Measurements from ENCODE around the gene SEMA4D.

The SEMA4D gene

DNA sequence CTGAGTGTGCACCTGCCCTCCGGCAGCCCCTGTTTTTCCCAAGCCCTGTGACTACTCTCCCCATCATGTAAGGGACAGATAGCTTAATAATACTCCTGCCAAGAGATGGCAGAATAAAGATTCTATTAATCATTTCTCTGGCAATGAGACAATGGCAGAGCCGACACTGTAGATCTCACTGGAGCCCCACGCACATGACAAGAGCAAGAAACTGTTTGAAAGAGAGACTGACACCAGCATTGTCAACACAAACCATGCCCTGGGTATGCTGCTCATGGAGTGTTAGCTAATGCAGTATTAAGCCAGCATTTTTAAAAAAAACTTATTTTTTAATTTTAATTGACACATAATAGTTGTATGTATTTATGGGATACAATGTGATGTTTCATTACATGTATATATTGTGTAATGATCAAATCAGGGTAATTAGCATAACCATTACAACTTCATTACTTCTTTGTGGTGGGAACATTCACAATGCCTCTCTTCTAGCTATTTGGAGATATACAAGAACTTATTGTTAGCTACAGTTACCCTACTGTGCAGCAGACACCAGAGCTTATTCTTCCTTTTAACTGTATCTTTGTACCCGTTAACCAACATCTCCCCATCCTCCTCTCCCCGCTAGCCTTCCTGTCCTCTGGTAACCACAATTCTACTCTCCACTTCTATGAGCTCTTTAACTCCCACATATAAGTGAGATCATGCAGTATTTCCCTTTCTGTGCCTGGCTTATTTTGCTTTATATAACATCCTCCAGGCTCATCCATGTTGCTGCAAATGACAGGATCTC, 31.5 kb upstream of the SEMA4D start:
- no peak for DNase-seq (ENCODE audit: low read depth in 1 of 2, low spot score in 1 of 2)

DNA sequence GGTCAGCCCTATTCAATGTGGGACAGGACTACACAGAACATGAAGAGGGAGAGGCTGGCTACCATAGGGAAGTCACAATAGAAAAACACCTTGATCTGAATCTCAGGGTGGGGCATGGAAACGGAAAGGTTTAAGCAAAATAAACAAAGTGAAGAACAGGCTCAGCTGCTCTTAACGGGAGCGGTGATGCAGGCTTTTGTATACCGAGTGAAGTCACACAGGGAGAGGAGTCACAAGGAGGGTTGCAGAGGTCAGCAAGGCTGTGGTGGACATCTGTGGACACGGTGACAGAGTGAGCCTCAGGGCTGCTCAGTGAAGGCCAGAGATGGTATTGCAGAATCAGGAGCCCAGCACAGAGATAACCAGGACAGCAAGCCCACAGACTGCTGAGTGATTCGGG, 30.6 kb upstream of the SEMA4D start:
- DNase-seq (ENCODE audit: low read depth in 1 of 2, low spot score in 1 of 2) = no peak

- no peak for DNase-seq (ENCODE audit: low read depth in 1 of 2, low spot score in 1 of 2)
Observed at GRCh38 chr9:89528131-89528530, 30.2 kb upstream of the SEMA4D start.

DNA sequence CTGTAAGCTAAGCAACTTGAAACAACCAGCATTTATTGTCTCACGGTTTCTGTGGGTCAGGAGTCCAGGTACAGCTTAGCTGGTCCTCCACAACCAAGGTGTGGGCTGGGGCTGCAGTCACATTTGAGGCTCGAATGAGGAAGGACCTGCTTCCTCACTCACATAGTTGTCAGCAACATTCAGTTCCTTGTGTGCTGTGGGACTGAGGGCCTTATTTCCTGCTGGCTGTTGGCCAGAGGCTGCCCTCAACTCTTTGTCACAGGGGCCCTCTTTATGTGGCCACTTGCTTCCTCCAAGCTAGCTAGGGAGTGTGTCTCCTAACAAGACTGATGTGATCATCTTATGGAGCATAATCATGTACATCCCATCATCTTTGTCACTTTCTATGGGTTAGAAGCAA, 29.2 kb upstream of the SEMA4D start:
- no peak for DNase-seq (ENCODE audit: low read depth in 1 of 2, low spot score in 1 of 2)

GRCh38 chr9:89526667-89527066, 28.8 kb upstream of the SEMA4D start:
- DNase-seq (ENCODE audit: low read depth in 1 of 2, low spot score in 1 of 2) = no peak

DNA sequence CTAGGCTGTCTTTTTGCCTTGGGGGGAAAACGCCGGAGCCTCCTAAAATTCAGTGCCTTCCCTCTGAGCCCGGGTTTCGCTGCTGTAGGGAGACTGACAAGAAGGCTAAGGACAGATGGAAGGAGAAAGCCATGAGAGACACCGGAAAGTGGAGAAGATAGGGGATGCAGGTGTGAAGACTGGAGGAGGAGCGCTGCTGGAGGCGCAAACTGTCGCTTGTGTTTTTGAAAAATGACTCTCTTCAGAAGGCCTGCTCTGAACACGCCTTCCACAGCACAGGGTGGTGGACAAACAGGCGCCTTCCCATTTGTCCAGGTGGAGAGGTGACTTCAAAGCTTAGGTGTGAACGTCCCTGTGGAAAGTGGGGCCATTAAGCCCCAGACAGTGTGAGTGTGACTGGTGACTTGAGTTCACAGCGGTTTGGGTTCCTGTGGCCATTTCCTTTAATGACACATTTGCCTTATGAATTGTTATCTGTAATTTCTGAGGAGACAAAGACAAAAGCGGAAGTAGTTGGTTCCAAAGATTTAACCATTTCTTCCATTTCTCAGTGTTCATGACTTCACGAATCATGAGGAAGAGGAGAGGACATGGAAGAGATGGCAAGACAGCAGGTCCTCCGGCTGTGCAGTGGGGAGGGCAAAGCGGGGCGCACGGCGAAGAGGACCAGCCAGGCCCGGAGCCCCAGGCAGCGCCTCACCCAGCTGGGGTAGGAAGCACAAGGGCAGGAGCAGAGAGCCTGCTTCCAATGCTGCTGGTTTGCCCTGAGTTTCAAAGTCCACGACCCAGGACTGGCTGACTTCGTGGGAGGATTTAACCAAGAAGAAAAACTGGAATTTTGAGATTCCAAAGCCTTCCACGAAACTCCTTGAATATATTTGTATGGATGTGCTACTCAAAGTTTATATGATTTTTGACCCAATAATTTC, 27.8 kb upstream of the SEMA4D start:
- no peak for DNase-seq (ENCODE audit: low read depth in 1 of 2, low spot score in 1 of 2)

- DNase-seq (ENCODE audit: low read depth in 1 of 2, low spot score in 1 of 2) = no peak
Observed at GRCh38 chr9:89524963-89525362, 27.1 kb upstream of the SEMA4D start.

- DNase-seq (ENCODE audit: low read depth in 1 of 2, low spot score in 1 of 2) = no peak
Observed at GRCh38 chr9:89523948-89524347, 26.0 kb upstream of the SEMA4D start.

- no peak for DNase-seq (ENCODE audit: low read depth in 1 of 2, low spot score in 1 of 2)
Observed at GRCh38 chr9:89522959-89523285, 25.0 kb upstream of the SEMA4D start.

- DNase-seq (ENCODE audit: low read depth in 1 of 2, low spot score in 1 of 2) = peak; percentile 26 to 51
Observed at GRCh38 chr9:89522261-89522958, 24.5 kb upstream of the SEMA4D start.

DNA sequence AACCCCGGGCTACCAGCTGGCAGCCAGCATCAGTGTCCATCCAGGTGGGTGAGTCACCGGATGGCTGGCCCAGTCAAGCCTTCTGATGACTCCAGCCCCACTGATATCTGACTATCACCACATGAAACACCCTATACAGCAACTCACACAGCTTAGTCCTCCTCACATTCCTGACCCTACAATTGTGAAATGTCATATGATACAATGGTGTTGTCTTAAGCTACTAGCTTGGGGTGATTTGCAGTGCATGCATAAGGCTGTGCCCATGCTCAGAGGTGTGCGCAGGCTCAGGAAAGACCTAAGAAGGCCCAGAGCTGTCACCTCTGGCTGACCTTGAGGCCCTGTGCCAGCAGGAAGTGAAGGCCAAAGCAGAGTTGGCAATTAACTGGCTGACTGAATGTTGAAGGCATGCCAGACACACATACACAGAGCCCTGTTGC, 21.5 kb upstream of the SEMA4D start:
- DNase-seq (ENCODE audit: low read depth in 1 of 2, low spot score in 1 of 2) = no peak

DNA sequence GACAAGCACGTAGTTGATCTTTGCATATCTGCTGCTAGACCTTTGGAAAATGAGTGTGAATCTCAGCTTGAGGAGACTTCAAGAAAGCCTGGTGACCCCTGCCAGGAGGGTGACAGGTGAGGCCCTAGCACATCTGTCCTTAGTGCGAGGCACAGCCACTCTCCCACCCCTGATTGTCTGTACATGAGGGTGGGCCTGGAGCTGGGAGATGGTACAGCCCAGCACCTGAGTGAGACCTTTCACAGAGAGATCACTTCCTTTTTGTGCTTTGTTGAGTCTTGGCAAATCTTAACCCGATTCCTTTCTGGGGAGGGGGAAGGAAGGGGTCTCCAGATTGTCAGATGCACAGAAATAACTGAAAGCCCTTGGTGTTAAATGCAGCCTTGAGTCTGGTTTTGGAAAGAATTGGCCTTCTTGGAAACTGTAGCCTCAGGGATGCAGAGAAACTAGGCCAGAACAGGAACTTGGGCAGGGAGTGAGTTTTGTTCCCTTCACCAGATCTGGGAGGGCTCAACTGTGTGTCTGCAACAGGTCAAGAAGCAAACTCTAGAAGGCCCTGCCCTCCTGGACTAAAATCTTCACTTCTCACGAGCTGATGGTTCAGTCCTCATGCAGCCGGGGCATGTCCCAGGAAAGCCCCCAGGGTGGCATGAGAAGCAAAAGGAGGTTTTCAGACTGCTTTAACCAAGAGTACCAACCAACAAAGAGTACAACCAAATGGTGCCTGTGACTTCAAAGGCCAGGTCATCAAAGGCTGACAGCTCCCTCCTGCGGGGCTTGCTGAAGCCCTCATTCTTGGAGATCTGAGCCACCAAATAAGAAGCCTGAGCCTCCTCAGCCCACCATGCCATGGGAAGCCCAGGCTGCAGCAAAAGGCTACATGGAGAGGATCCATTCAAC, 20.8 kb upstream of the SEMA4D start:
- DNase-seq (ENCODE audit: low read depth in 1 of 2, low spot score in 1 of 2) = no peak

DNA sequence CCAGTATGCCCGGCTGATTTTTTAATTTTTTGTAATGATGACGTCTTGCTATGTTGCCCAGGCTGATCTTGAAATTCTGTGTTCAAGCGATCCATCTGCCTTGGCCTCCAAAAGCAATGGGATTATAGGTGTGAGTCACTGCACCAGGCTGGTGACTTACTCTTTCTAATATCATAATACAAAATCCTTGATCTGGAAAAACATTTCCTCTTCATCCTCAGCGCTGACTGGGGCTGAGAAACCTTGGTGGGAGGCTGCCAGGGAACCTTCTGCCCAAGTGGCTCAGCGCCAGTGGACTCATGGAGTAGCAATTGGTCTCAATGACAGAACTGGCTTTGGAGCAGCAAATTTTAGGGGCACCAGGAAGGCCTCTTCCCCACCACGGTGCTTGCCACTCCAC, 17.5 kb upstream of the SEMA4D start:
- DNase-seq (ENCODE audit: low read depth in 1 of 2, low spot score in 1 of 2) = no peak

DNA sequence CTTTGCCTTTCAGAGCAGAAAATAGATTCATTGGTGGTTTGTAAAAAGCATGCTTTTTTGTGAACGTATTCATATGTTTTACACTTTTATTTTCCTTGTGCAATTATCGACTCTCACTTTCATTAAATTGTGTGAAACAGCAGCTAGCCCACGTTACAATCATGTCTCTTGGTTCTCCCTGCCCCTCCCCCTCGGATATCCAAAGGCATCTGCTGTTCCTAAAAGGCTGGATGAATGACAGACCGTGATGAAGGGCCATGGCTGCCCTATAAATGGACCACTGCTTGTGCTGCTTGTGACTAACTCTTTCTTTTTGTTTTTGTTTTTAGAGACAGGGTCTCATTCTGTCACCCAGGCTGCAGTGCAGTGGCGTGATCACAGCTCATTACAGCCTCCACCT, 17.0 kb upstream of the SEMA4D start:
- DNase-seq (ENCODE audit: low read depth in 1 of 2, low spot score in 1 of 2) = no peak

GRCh38 chr9:89514337-89514736, 16.4 kb upstream of the SEMA4D start:
- no peak for DNase-seq (ENCODE audit: low read depth in 1 of 2, low spot score in 1 of 2)

GRCh38 chr9:89513837-89514236, 15.9 kb upstream of the SEMA4D start:
- no peak for DNase-seq (ENCODE audit: low read depth in 1 of 2, low spot score in 1 of 2)

GRCh38 chr9:89512382-89512781, 14.5 kb upstream of the SEMA4D start:
- no peak for DNase-seq (ENCODE audit: low read depth in 1 of 2, low spot score in 1 of 2)

GRCh38 chr9:89508951-89509615, 11.2 kb upstream of the SEMA4D start:
- no peak for DNase-seq (ENCODE audit: low read depth in 1 of 2, low spot score in 1 of 2)

- DNase-seq (ENCODE audit: low read depth in 1 of 2, low spot score in 1 of 2) = no peak
Observed at GRCh38 chr9:89505911-89506310, 8.0 kb upstream of the SEMA4D start.

DNA sequence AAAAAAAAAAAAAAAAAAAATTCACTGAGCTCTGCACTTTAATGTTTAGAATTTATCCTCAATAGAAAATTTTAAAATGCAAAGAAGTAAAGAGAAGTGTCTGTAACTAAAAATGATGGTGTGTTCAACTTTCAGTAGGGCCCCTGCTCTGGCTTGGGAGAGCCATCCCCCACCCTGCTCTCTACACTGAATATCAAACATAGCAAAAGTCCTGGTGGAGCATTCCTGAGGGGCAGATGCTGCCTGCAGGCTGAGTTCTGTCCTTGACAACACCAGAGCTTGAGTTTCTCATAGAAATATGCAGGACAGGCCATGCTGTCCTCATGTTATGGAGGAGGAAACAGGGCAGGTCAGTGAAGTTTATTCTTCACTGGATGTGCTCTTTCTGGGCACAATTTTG, 7.1 kb upstream of the SEMA4D start:
- no peak for DNase-seq (ENCODE audit: low read depth in 1 of 2, low spot score in 1 of 2)

All from stimulated activated CD4-positive, alpha-beta T cell treated with anti-CD3 and anti-CD28 coated beads, Interleukin-15, amount 100 ng/mL, for 1 hour (primary cell).